Liver (tissue), 9 donors: ENCODE data around the gene SLC7A6. TPM values are rescaled to one million over a fixed set of nuclear protein-coding genes. Genes with fewer than 3 reads are reported as not detected.

ENCODE experiments used
- DNase-seq: peaks from one replicate; pipeline ENCODE4 v3.0.0-alpha.2; 2017; ENCODE audit warnings: low spot score
- H3K27ac ChIP-seq, 2 donors: one replicate each; pipeline ENCODE4 v1.7.0; 2013; ENCODE audit warnings: inconsistent platforms in 2 of 2, low read length in 2 of 2, control low read depth in 1 of 2, low read depth in 1 of 2, mild to moderate bottlenecking in 1 of 2
- H3K27me3 ChIP-seq, 4 donors: one replicate each; pipeline versions ENCODE4 v1.6.1 to v1.7.0; 2013; ENCODE audit warnings: low read length in 3 of 4, inconsistent platforms in 1 of 4, mild to moderate bottlenecking in 1 of 4, moderate library complexity in 1 of 4; ENCODE audit not compliant: control insufficient read depth in 4 of 4, insufficient read depth in 4 of 4
- H3K36me3 ChIP-seq, 4 donors: one replicate each; pipeline versions ENCODE4 v1.6.1 to v1.7.0; 2013; ENCODE audit warnings: low read length in 3 of 4, mild to moderate bottlenecking in 3 of 4, low read depth in 1 of 4, moderate library complexity in 1 of 4; ENCODE audit not compliant: control insufficient read depth in 4 of 4, insufficient read depth in 3 of 4
- H3K4me1 ChIP-seq, 4 donors: one replicate each; pipeline versions ENCODE4 v1.6.1 to v1.7.0; 2013; ENCODE audit warnings: low read length in 3 of 4, mild to moderate bottlenecking in 3 of 4, moderate library complexity in 1 of 4; ENCODE audit not compliant: control insufficient read depth in 4 of 4, insufficient read depth in 4 of 4
- H3K4me3 ChIP-seq, 3 donors: one replicate each; pipeline versions ENCODE4 v1.6.1 to v1.7.0; 2013; ENCODE audit warnings: low read length in 3 of 3, control low read depth in 1 of 3, low read depth in 1 of 3, mild to moderate bottlenecking in 1 of 3
- H3K9ac ChIP-seq, 2 donors: one replicate each; pipeline ENCODE4 v1.7.0; 2013; ENCODE audit warnings: low read length in 2 of 2, mild to moderate bottlenecking in 2 of 2, moderate library complexity in 2 of 2, control low read depth in 1 of 2, low read depth in 1 of 2
- H3K9me3 ChIP-seq, 4 donors: one replicate each; pipeline versions ENCODE4 v1.6.1 to v1.7.0; 2013; ENCODE audit warnings: low read length in 3 of 4; ENCODE audit not compliant: control insufficient read depth in 4 of 4
- ATF3 ChIP-seq: IDR thresholded peaks from 2 replicates; pipeline ENCODE4 v1.6.1; 2016; ENCODE audit warnings: antibody characterized with exemption
- CTCF ChIP-seq: fragments of 150-350 bp; IDR thresholded peaks from 2 replicates; pipeline ENCODE4 v1.5.1; 2017; ENCODE audit warnings: improper control_type of control experiment, low read depth, low read length; ENCODE audit not compliant: missing input control
- EGR1 ChIP-seq, 2 donors: IDR thresholded peaks; 2 replicates each; pipeline ENCODE4 v1.6.1; 2016 to 2018; ENCODE audit warnings: antibody characterized with exemption in 2 of 2, low read depth in 2 of 2
- FOXA1 ChIP-seq: IDR thresholded peaks from 2 replicates; pipeline ENCODE4 v1.6.1; 2016; ENCODE audit warnings: antibody characterized with exemption
- FOXA2 ChIP-seq: IDR thresholded peaks from 2 replicates; pipeline ENCODE4 v1.6.1; 2016; ENCODE audit warnings: antibody characterized with exemption
- GABPA ChIP-seq, 2 donors: IDR thresholded peaks in 1 of 2; conservative IDR thresholded peaks in 1 of 2; 2 replicates each; pipeline ENCODE4 v1.6.1; 2016; ENCODE audit warnings: antibody characterized with exemption in 2 of 2, mild to moderate bottlenecking in 1 of 2, moderate library complexity in 1 of 2
- HNF4A ChIP-seq, 2 donors: conservative IDR thresholded peaks; 2 replicates each; pipeline ENCODE4 v1.6.1; 2016; ENCODE audit warnings: antibody characterized with exemption in 2 of 2, mild to moderate bottlenecking in 2 of 2
- HNF4G ChIP-seq: IDR thresholded peaks from 2 replicates; pipeline ENCODE4 v1.6.1; 2016; ENCODE audit warnings: antibody characterized with exemption
- JUND ChIP-seq, 2 donors: IDR thresholded peaks; 2 replicates each; pipeline ENCODE4 v1.6.1; 2016; ENCODE audit warnings: antibody characterized with exemption in 2 of 2
- NR2F2 ChIP-seq: IDR thresholded peaks from 2 replicates; pipeline ENCODE4 v1.6.1; 2016; ENCODE audit warnings: antibody characterized with exemption
- RAD21 ChIP-seq, 2 donors: IDR thresholded peaks; 2 replicates each; pipeline ENCODE4 v1.6.1; 2016; ENCODE audit warnings: antibody characterized with exemption in 2 of 2, mild to moderate bottlenecking in 2 of 2
- REST ChIP-seq: IDR thresholded peaks from 2 replicates; pipeline ENCODE4 v1.6.1; 2016; ENCODE audit warnings: antibody characterized with exemption, mild to moderate bottlenecking
- RXRA ChIP-seq, 2 donors: IDR thresholded peaks; 2 replicates each; pipeline ENCODE4 v1.6.1; 2017 to 2018; ENCODE audit warnings: antibody characterized with exemption in 2 of 2, mild to moderate bottlenecking in 1 of 2
- SP1 ChIP-seq: IDR thresholded peaks from 2 replicates; pipeline ENCODE4 v1.6.1; 2018; ENCODE audit warnings: antibody characterized with exemption, mild to moderate bottlenecking
- TAF1 ChIP-seq: conservative IDR thresholded peaks from 2 replicates; pipeline ENCODE4 v1.6.1; 2016; ENCODE audit warnings: antibody characterized with exemption, mild to moderate bottlenecking
- YY1 ChIP-seq: IDR thresholded peaks from 2 replicates; pipeline ENCODE4 v1.6.1; 2016; ENCODE audit warnings: antibody characterized with exemption, mild to moderate bottlenecking
- WGBS: extraction: QIAGEN DNeasy Blood & Tissue Kit; methylation state at CpG from one replicate; pipeline ENCODE4 v1.1.7; 2013; 5-methylcytosine and 5-hydroxymethylcytosine counted together
- polyA plus RNA-seq, 2 donors: library from polyadenylated mRNA; stranded (reverse) in 1 of 2; unstranded in 1 of 2; fragments of 200-250 nt in 1 of 2; fragments of >200 nt in 1 of 2; fragmentation: Nextera tagmentation in 1 of 2; extraction: Ambion mirVana in 1 of 2; gene quantifications; one replicate each; pipeline versions ENCODE4 v1.2.1 to v1.2.3, GENCODE V29; 2013 to 2015
- total RNA-seq, 2 donors: library from RNA; depleted of rRNA; stranded (reverse); fragments of >200 nt; gene quantifications; one replicate each; pipeline ENCODE4 v1.2.3, GENCODE V29; 2014
- TF ChIP-seq, protein P1 (sequence below): IDR thresholded peaks from 2 replicates; pipeline ENCODE4 v1.6.1; 2016; ENCODE audit warnings: antibody characterized with exemption
- donor health status: healthy.
- donor health status: healthy.
- donor health status: healthy.
- donor health status: healthy.
- donor health status: healthy.

SLC7A6 gene
- total and polyA plus RNA-seq, 4 donors, result 1.2 to 4.9 (median 1.9) TPM

DNA sequence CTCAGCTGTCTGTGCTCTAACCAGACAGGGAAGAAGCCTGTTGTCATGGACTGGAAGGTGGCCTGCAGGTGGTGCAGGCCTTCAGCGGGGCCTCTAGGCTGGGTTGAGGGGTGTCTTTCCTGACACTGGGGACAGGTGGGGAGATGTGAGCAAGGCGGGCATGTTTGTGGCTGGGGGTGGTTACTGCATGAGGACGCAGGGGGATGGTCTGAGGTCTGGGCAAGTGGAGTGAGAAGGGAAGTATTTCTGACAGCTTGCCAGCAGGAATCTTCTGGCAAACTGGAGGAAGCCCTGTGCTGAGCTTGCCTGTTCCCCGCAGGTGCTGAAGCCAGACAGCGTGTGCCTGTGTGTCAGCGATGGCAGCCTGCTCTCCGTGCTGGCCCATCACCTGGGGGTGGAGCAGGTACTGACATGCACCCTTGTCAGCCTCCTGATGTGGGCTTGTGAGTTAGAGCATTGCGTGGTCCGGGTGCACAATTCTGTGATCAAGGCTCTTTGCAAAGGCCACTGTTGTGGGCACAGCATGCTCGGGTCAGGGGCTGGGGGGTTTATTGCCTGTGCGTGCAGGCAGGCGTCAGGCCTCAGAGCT is 82.7 kb downstream of the SLC7A6 start:
- H3K4me3 ChIP-seq, result no peak overlapping the region
- no peak for DNase-seq
- no peak overlapping the region for H3K9ac ChIP-seq
- no peaks in the 10 kb centered on the region for H3K27me3 ChIP-seq
- no peak overlapping the region for H3K27ac ChIP-seq
- peaks cover 2 to 20% (median 17%) of the 10 kb centered on the region in 4 donors for H3K4me1 ChIP-seq
- peaks cover 6 to 52% (median 24%) of the 10 kb centered on the region in 4 donors for H3K36me3 ChIP-seq
- no peaks in the 10 kb centered on the region for H3K9me3 ChIP-seq
- TF ChIP-seq FOXA2 (no peak), RAD21 (IDR thresholded peaks at IDR 0.05) (no peak), EGR1 (IDR thresholded peaks at IDR 0.05; ENCODE audit: low read depth in 2 of 2) (no peak), FOXA1 (no peak), YY1 (no peak), JUND (IDR thresholded peaks at IDR 0.05) (no peak), HNF4G (no peak), GABPA (IDR thresholded peaks at IDR 0.05 in 1 of 2, conservative IDR thresholded peaks at IDR 0.05 in 1 of 2) (no peak), NR2F2 (no peak), SP1 (no peak), ATF3 (no peak), CTCF (no peak), TAF1 (no peak), REST (no peak)
- TF ChIP-seq, protein P1, sequence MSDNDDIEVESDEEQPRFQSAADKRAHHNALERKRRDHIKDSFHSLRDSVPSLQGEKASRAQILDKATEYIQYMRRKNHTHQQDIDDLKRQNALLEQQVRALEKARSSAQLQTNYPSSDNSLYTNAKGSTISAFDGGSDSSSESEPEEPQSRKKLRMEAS, result no peak
- WGBS, result 91% methylated on average over 12 of the region's 12 CpGs

- no peak overlapping the region for H3K4me3 ChIP-seq
- H3K9ac ChIP-seq, result no peak overlapping the region
- no peak for DNase-seq
- no peak overlapping the region for H3K27ac ChIP-seq
- WGBS, result 95% methylated on average over 4 of the region's 4 CpGs
- peaks cover 2 to 20% (median 17%) of the 10 kb centered on the region in 4 donors for H3K4me1 ChIP-seq
- peaks cover 6 to 54% (median 22%) of the 10 kb centered on the region in 4 donors for H3K36me3 ChIP-seq
- H3K27me3 ChIP-seq, result no peaks in the 10 kb centered on the region
- TF ChIP-seq SP1 (no peak), TAF1 (no peak), HNF4A (conservative IDR thresholded peaks at IDR 0.05) (no peak), FOXA2 (no peak), YY1 (no peak), RXRA (IDR thresholded peaks at IDR 0.05) (no peak), REST (no peak), HNF4G (no peak), RAD21 (IDR thresholded peaks at IDR 0.05) (no peak), NR2F2 (no peak), CTCF (no peak), ATF3 (no peak), FOXA1 (no peak), EGR1 (IDR thresholded peaks at IDR 0.05; ENCODE audit: low read depth in 2 of 2) (no peak)
- TF ChIP-seq, protein P1, result no peak
- no peaks in the 10 kb centered on the region for H3K9me3 ChIP-seq
Measured at GRCh38 chr16:68347605-68348004, 83.3 kb downstream of the SLC7A6 start.
